SU-DHL-6 (cell line): ENCODE measurements around the gene CLVS2.

Experiments
- EZH2phosphoT487 ChIP-seq: fragments of 200-600 bp; sonication (generic), shearing (Covaris generic); conservative IDR thresholded peaks from 2 replicates; pipeline ENCODE4 v1.6.1; 2018; ENCODE audit warnings: mild to moderate bottlenecking, antibody characterized with exemption, low read length, moderate library complexity, mixed read lengths
- TF ChIP-seq, protein P1 (sequence below): fragments of 200-600 bp; sonication (generic); IDR thresholded peaks from one replicate; pipeline ENCODE4 v1.5.1; 2017; ENCODE audit warnings: antibody characterized with exemption, mild to moderate bottlenecking, low read length, moderate library complexity; ENCODE audit not compliant: insufficient read depth, poor library complexity, severe bottlenecking

DNA sequence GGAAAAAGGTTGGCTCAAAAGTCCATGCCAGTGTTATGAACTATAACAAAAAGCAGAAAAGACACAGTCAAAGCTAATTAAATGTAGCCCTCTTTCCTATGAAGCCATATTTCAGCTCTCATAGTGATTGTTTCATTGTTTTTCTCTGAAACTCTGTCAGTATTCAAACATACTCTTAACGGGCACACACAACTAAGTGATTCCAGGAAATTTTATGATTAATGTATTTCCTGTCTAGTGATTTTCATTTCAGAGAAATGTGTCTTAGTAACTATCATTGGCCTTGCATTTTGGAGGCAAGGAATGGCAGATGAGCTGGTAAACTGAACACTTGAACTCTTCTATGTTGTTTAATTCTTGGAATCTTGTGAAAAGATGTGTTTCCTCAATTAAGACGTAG, 68.0 kb downstream of the CLVS2 start:
- TF ChIP-seq, protein P1, sequence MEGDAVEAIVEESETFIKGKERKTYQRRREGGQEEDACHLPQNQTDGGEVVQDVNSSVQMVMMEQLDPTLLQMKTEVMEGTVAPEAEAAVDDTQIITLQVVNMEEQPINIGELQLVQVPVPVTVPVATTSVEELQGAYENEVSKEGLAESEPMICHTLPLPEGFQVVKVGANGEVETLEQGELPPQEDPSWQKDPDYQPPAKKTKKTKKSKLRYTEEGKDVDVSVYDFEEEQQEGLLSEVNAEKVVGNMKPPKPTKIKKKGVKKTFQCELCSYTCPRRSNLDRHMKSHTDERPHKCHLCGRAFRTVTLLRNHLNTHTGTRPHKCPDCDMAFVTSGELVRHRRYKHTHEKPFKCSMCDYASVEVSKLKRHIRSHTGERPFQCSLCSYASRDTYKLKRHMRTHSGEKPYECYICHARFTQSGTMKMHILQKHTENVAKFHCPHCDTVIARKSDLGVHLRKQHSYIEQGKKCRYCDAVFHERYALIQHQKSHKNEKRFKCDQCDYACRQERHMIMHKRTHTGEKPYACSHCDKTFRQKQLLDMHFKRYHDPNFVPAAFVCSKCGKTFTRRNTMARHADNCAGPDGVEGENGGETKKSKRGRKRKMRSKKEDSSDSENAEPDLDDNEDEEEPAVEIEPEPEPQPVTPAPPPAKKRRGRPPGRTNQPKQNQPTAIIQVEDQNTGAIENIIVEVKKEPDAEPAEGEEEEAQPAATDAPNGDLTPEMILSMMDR: no peak
- TF ChIP-seq EZH2phosphoT487: no peak
